HG03066 (cell line): Measurements from ENCODE around the gene ATP4A.

Experiments
- ATAC-seq: cut with Tn5 transposase; IDR thresholded peaks from one replicate; pipeline ENCODE4 v1.9.1; 2021; ENCODE audit warnings: low read depth; ENCODE audit not compliant: unreplicated experiment

Gene ATP4A

DNA sequence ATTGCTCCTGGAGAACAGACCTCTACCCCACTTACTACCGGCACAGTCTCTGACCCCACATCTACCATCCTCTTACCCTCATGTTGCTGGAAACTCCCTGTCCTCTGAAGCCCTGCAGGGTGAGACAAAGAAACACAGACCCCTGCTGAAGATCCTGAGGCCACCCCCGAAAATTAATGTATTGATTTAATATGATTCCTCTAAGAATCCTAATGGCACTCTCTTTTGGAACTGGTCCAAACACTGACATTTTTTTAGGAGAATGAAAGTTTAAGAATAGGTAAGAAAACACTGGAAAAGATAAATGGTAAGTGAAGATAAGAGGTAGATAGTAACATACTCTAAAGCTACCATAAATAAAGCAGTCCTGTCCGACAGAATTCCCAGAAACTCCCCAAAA lies 55.3 kb downstream of the ATP4A start:
- no peak for ATAC-seq

DNA sequence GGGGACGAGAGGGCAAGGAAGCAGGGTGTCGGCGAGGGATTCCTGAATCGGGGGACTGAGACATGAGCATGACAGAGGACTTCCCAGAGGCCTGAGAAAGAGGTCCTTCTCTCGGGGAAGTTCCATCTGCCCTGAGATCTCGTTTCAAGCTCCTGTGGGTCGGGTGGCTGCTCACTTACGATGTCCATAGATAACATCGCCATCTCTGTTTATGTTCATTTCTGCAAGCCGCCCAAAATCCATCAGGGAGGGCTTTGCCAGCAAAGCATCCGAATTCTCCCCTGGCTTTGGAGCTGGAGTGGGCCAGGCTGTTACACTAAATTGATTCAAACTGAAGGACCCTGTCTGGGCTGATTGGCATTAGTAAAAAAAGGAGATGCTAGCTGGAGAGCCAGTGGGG lies 55.9 kb downstream of the ATP4A start:
- ATAC-seq, result no peak

DNA sequence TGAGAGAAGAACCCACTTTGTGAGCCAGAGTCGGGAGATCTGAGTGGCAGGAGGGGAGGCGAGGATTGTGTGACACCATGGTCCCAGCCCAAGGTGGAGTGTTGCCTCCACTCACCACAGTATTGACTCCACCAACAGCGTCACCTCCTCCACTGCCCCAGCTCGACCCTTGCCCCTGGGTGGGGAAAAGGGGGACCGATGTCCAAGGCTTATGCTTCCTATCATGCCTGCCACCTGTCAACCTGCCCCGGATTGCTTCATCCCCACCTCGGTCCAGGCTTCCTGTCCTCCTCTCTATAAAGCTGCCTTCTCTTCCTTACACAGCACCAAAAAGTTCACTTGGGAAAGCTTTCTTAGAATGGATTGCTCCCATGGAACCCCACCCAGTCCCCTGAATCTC lies 57.4 kb downstream of the ATP4A start:
- ATAC-seq, result no peak

DNA sequence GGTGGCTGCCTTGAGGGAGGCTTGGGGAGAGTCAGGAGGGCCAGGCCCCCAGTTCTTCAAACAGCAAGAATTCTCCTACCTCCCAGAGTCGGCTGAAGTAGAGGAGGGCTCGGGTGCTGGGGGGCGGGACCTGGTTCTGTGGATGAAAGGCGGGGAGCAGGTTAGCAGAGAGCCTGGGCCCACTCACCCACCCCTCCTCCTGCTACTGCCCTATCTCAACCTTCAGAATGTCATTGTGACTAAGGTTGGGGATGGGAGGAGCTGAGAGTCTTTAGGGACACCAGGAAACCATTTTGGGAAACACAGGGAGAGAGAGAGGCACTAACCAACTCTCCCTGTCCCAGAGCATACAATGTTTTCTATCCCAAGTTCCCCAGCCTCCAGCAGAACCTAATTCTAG lies 60.7 kb downstream of the ATP4A start:
- ATAC-seq, result no peak

DNA sequence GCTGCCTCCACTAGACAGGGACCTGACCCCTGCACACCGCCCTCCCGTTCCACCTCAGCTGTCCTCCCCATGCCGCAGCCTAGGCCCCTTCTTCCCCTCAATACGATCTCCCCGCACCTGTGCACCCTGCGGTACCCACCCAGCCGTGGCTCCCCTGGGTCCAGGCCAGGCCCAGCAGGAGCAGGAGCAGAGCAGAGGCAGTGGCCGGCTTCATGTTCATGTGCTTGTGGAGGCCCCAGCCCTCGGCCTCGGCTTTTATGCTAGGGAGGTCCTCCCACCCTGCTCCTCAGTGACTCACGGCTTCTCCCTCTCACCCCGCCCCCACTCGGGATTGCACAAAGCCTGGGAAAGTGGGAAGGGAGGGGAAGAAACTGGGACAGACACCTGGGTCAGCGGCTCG lies 61.8 kb downstream of the ATP4A start:
- no peak for ATAC-seq

DNA sequence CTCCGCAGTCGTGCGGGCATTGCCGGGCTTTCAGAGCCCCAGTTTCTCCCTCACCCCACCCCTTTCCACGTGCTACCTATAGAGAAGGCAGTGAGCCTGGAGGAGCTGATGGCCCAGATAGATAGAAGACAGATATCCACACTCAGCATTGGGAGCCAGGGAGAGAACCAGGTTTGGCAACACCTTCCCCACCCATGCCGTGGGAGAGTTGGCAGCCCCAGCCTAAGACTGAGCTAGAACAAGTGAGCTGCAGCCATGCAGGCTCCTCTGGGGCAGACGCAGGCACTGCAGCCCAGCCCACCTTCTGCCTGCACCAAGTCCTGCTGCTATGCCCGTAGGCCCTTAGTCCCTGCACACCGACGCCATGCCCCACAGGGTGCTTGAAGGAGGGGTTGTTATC lies 62.8 kb downstream of the ATP4A start:
- no peak for ATAC-seq
